Naive thymus-derived CD8-positive, alpha-beta T cell (primary cell): Measurements from ENCODE around the gene ALPP. TPM values are rescaled to one million over a fixed set of nuclear protein-coding genes. Genes with fewer than 3 reads are reported as not detected.
"Not testable (repeated sequence)": the region's sequence is repeated elsewhere in the genome, so short reads cannot be mapped to it uniquely, and the experiment has no call there.

ENCODE experiments used
- ATAC-seq, 2 donors: fragments of 150-1000 bp; cut with Tn5 transposase in 1 of 2; sonication (Bioruptor Pico), chemical (Tn5 transposase) in 1 of 2; 1 replicate in 1 of 2; 2 replicates in 1 of 2; pipeline ENCODE4 v1.10.0; 2021; ENCODE audit warnings: mild to moderate bottlenecking in 2 of 2, moderate library complexity in 2 of 2
- POLR2A ChIA-PET: fragments of 350-600 bp; sonication (Branson Sonifier 250); formaldehyde crosslinking; loops from one replicate; lab custom pipeline; 2021; ENCODE audit warnings: antibody characterized with exemption; lab: Charles Lee
- DNase-seq, 10 donors: peaks; one replicate each; pipeline versions ENCODE4 v3.0.0 to v3.0.0-alpha.2; 2020 to 2022
- H3K27ac Mint-ChIP-seq, 10 donors: one replicate each; pipeline ENCODE4 v1.8.0; 2020 to 2022; ENCODE audit warnings: mild to moderate bottlenecking in 10 of 10, mixed read lengths in 10 of 10, moderate library complexity in 4 of 10, inconsistent platforms in 1 of 10
- H3K27me3 Mint-ChIP-seq, 5 donors: one replicate each; pipeline ENCODE4 v1.8.0; 2021 to 2022; ENCODE audit warnings: mixed read lengths in 5 of 5
- H3K36me3 Mint-ChIP-seq, 3 donors: one replicate each; pipeline ENCODE4 v1.8.0; 2020 to 2022; ENCODE audit warnings: mixed read lengths in 3 of 3, mild to moderate bottlenecking in 2 of 3, inconsistent platforms in 1 of 3
- H3K4me1 Mint-ChIP-seq, 4 donors: one replicate each; pipeline ENCODE4 v1.8.0; 2021 to 2022; ENCODE audit warnings: mixed read lengths in 4 of 4
- H3K4me3 Mint-ChIP-seq, 10 donors: one replicate each; pipeline ENCODE4 v1.8.0; 2020 to 2022; ENCODE audit warnings: mild to moderate bottlenecking in 10 of 10, mixed read lengths in 10 of 10, moderate library complexity in 6 of 10, inconsistent platforms in 1 of 10
- H3K9me3 Mint-ChIP-seq, 9 donors: one replicate each; pipeline ENCODE4 v1.8.0; 2020 to 2022; ENCODE audit warnings: mixed read lengths in 9 of 9, mild to moderate bottlenecking in 3 of 9, inconsistent platforms in 1 of 9, moderate library complexity in 1 of 9
- polyA plus RNA-seq, 3 donors: library from polyadenylated mRNA; unstranded; fragments of 300-500 nt; fragmentation: Illumina TruSeq; gene quantifications; one replicate each; pipeline ENCODE4 v1.2.3, GENCODE V29; 2021
- total RNA-seq, 8 experiments: library from RNA in 2 of 8; stranded (reverse) in 2 of 8; gene quantifications; one replicate each; pipeline ENCODE4 v1.2.3 and lab custom pipeline; 2021 to 2026

The ALPP gene
- total and polyA plus RNA-seq, 5 experiments from 2014 or later: not detected

DNA sequence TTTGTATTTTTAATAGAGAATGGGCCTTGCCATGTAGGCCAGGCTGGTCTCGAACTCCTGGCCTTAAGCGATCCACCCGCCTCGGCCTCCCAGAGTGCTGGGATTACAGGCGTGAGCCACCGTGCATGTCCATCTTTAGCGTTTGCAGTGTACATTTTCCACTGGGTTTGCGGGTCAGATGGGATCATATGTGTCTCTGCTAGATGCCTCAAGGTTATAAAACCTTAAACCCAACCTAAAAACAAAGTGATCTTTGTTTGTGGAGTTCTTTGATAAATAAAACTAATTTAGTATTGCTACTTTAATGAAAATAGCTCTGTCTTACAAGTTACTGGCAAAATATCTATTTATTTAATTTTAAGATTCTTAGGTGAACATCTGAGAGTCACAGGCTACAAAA, 15.0 kb downstream of the ALPP start:
- ATAC-seq (no peak), DNase-seq (no peak)
- POLR2A ChIA-PET: no interaction called here
- peaks cover 0 to 5% (median 0%) of the 10 kb centered on the region in 3 donors for H3K36me3 Mint-ChIP-seq
- H3K27me3 Mint-ChIP-seq: peaks cover 10 to 33% (median 25%) of the 10 kb centered on the region in 5 donors
- no peaks in the 10 kb centered on the region for H3K4me1 Mint-ChIP-seq
- no peaks in the 10 kb centered on the region for H3K9me3 Mint-ChIP-seq
- no peak overlapping the region for H3K27ac Mint-ChIP-seq
- H3K4me3 Mint-ChIP-seq: no peak overlapping the region

DNA sequence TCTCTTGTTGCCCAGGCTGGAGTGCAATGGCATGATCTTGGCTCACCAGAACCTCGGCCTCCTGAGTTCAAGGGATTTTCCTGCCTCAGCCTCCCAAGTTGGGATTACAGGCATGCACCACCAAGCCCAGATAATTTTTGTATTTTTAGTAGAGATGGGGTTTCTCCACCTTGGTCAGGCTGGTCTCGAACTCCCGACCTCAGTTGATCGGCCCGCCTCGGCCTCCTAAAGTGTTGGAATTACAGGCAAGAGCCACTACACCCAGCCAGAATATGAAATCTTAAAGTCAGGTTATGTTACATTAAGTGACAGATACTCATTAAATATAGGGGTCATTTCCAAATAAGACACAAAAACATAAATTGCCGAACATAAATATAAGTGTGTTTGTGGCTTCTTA, 15.9 kb downstream of the ALPP start:
- DNase-seq, H3K27ac Mint-ChIP-seq, ATAC-seq, H3K9me3 Mint-ChIP-seq, H3K36me3 Mint-ChIP-seq, POLR2A ChIA-PET, H3K4me3 Mint-ChIP-seq, H3K4me1 Mint-ChIP-seq: not testable (repeated sequence)
- H3K27me3 Mint-ChIP-seq: peaks cover 7 to 30% (median 21%) of the 10 kb centered on the region in 5 donors

DNA sequence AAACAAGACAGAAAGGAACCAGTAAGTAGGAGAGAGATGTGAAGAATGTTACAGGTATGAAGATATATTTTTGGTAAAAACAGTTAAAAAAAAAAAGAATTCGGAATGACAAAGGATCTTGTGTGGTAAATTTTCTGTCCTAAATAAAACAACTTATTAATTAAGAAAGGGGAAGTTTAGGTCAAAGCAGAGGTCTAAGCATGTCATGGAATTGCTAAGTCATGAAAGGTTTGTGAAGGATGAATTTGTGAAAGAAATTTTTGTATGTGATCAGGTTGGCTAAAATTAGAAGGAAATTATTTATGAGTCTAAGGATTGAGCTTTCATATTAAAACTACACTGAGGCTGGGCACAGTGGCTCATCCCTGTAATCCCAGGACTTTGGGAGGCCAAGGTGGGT, 17.0 kb downstream of the ALPP start:
- Mint-ChIP-seq H3K36me3 (no peaks in the 10 kb centered on the region), H3K9me3 (no peaks in the 10 kb centered on the region), H3K27me3 (peaks cover 3 to 25% (median 15%) of the 10 kb centered on the region in 5 donors), H3K4me3 (no peak overlapping the region), H3K27ac (peak overlapping the region in 1 of 10 donors; percentile 44), H3K4me1 (no peaks in the 10 kb centered on the region)
- DNase-seq: no peak
- POLR2A ChIA-PET: no interaction called here
- no peak for ATAC-seq

DNA sequence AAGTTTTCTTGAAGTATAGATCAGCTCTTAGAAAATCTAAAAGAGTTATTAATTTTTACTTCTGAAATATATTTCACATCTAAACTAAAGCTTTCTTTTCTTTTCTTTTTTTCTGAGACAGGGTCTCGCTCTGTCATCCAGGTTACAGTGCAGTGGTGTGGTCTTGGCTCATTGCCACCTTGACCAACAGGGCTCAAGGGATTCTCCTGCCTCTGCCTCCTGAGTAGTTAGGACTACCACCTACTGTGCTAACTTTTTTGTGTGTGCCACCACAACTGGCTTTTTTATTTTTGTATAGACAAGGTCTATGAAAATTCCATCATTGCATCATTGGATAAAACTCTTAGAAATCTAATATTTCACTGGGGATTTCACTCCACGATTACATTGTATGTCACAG, 18.1 kb downstream of the ALPP start:
- ATAC-seq: no peak
- Mint-ChIP-seq H3K36me3 (no peaks in the 10 kb centered on the region), H3K27me3 (peaks cover 3 to 21% (median 12%) of the 10 kb centered on the region in 5 donors), H3K9me3 (no peaks in the 10 kb centered on the region), H3K27ac (no peak overlapping the region), H3K4me1 (no peaks in the 10 kb centered on the region), H3K4me3 (no peak overlapping the region)
- DNase-seq: no peak
- POLR2A ChIA-PET: interaction anchor here (0.7 kb wide), 1 partner anchor 197 kb away, joined by 4 read pairs; no protein-coding TSS in a partner anchor

DNA sequence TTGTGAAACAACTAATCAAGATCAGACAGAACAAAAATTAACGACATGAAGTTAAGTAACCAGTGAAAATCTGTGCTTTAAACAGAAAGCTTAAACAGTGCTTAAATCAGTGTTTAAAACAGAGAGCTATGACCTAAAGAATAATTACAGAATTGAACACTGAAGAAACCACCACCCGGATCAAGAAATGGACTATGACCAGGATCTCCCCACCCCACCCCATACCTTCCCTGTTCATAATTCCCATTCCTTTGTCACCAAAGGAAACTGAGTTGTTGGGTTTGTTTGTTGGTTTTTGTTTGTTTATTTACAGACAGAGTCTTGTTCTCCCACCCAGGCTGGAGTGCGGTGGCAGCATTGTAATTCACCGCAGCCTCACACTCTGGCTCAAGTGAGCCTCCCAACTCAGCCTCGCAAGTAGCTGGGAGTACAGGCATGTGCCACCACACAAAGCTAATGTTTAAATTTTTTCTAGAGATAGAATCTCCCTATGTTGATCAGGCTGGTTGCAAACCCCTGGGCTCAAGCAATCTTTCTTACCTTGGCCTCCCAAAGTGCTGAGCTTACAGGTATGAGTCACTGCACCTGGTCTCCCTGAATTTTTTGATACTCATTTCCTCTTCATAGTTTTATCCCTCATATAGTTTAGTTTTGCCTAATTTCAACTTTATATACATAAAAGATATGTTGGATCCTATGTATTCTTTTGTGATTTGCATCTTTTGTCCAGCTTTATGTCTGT, 19.9 kb downstream of the ALPP start:
- no peaks in the 10 kb centered on the region for H3K36me3 Mint-ChIP-seq
- H3K27ac Mint-ChIP-seq: peak overlapping the region in 1 of 10 donors; percentile 92
- H3K4me3 Mint-ChIP-seq: no peak overlapping the region
- H3K4me1 Mint-ChIP-seq: no peaks in the 10 kb centered on the region
- POLR2A ChIA-PET: no interaction called here
- H3K9me3 Mint-ChIP-seq: no peaks in the 10 kb centered on the region
- ATAC-seq (no peak), DNase-seq (no peak)
- H3K27me3 Mint-ChIP-seq: peaks cover 0 to 18% (median 12%) of the 10 kb centered on the region in 5 donors

DNA sequence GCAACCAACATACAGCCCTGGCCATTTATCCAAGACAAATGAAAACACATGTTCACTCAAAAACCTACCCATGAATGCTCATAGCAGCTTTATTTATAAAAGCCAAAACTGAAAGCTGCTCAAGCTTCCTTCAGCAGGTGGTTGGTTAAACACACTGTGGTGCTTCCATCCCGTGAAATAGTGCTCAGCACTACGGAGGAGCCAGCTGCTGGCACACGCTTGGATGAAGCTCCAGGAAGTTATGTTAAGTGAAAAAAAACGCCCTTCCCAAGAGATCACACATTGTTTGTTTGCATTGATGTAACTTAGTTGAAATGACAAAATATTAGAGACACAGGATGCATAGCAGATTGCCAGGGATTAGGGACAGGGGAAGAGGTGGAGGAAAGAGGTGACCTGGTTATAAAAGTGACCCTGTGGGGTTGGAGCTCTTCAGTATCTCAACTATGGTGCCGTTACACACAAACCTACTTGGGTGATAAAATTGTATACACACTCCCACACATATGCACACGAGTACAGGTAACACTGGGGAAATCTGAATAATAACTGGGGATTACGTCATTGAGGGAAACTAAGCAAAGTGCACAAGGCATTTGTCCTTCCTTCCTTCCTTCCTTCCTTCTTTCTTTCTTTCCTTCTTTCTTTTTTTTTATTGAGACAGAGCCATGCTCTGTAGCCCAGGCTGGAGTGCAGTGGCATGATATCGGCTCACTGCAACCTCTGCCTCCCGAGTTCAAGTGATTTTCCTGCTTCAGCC, 21.9 kb downstream of the ALPP start:
- Mint-ChIP-seq H3K27ac (no peak overlapping the region), H3K4me1 (peaks cover 0 to 2% (median 0%) of the 10 kb centered on the region in 4 donors), H3K9me3 (no peaks in the 10 kb centered on the region), H3K4me3 (no peak overlapping the region), H3K27me3 (peaks cover 0 to 20% (median 7%) of the 10 kb centered on the region in 5 donors), H3K36me3 (no peaks in the 10 kb centered on the region)
- POLR2A ChIA-PET: no interaction called here
- no peak for DNase-seq
- no peak for ATAC-seq

DNA sequence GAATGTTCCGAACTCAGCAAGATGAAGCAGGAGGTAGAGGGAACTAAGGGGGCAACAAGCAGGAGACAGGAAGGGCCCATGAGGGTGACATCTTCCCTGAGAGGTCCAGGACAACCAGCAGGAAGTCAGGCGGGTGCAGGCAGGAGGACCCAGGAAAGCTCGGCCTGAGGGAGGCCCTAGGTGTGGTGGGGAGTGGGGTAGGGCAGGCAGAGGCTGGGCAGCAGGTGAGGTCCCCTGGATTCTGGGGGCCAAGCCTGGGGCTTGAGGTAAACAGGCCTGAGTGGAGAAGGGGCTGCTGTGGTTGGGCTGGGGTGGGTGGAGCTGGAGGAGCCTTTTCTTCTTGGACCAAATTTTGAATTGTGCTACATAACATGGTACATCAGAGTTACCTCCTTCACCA, 24.0 kb downstream of the ALPP start:
- no peak for ATAC-seq
- POLR2A ChIA-PET: no interaction called here
- H3K4me3 Mint-ChIP-seq: no peak overlapping the region

DNA sequence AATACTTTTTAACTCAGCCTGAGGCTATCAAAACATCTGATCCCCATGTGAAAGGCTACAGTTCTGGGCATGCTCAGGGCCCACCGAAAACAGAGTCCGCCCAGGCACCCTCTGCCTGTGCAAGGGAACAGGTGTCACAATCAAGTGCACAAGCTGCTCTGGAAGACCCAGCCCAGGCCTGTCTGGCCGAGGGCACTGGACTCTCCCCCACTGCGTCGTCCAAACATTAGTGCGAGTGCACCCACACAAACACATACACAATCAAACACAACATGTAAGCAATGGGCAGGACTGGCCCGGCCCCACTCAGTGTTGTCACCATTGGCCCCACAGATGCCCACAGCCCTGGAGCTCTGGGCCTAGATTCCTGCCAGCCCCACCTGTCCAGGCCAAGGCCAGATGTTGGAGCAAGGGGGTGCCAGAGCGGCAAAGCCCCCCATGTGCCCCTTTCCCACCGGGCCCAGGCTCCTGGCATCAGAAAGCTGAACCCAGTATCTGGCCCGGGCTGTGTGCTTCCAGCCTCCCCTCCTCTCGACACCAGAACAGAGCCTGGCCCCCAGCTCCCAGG, 27.5 kb downstream of the ALPP start:
- Mint-ChIP-seq H3K27ac (no peak overlapping the region), H3K27me3 (peaks cover 0 to 13% (median 6%) of the 10 kb centered on the region in 5 donors), H3K4me1 (peaks cover 0 to 2% (median 0%) of the 10 kb centered on the region in 4 donors), H3K9me3 (no peaks in the 10 kb centered on the region), H3K4me3 (no peak overlapping the region), H3K36me3 (no peaks in the 10 kb centered on the region)
- POLR2A ChIA-PET: no interaction called here
- no peak for DNase-seq
- no peak for ATAC-seq

More for the DNA sequence above, 24.0 kb downstream of the ALPP start:
- Mint-ChIP-seq H3K27ac (peak overlapping the region in 1 of 10 donors; percentile 63), H3K9me3 (no peaks in the 10 kb centered on the region), H3K4me1 (peaks cover 0 to 2% (median 0%) of the 10 kb centered on the region in 4 donors), H3K27me3 (peaks cover 0 to 13% (median 4%) of the 10 kb centered on the region in 5 donors), H3K36me3 (no peaks in the 10 kb centered on the region)
- DNase-seq: no peak

DNA sequence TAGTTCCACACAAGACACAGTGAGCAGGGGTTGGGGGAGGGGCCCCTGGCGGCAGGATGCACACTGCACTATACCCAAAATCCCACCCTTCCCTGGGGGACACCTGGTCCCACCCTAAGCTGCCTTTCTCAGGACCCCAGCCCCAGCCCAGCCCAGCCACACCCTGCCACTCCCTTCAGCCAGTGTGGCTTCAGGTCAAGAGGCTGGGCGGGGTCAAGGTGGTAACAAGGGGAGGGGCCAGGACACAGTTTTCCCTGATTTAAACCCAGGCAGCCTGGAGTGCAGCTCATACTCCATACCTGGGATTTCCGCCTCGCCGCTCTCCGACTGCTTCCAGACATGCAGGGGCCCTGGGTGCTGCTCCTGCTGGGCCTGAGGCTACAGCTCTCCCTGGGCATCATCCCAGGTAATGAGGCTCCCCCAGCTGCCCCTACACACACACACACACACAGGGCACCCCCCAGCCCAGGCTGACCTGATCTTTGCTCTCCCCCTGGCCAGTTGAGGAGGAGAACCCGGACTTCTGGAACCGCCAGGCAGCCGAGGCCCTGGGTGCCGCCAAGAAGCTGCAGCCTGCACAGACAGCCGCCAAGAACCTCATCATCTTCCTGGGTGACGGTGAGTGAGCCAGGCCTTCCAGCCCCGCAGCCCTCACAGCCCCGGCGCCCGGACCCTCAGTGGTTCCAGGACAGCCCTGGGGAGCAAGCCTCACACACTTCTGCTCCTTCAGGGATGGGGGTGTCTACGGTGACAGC, 28.2 kb downstream of the ALPP start, which contains the start of gene ALPG:
ALPG (plus strand) TSS at position 289 of the 755 bp plus-strand sequence; CDS start at position 340, 51 bp downstream.
- POLR2A ChIA-PET: no interaction called here
- no peak within 1 kb of the TSS for H3K4me3 Mint-ChIP-seq
- ATAC-seq: no peak

DNA sequence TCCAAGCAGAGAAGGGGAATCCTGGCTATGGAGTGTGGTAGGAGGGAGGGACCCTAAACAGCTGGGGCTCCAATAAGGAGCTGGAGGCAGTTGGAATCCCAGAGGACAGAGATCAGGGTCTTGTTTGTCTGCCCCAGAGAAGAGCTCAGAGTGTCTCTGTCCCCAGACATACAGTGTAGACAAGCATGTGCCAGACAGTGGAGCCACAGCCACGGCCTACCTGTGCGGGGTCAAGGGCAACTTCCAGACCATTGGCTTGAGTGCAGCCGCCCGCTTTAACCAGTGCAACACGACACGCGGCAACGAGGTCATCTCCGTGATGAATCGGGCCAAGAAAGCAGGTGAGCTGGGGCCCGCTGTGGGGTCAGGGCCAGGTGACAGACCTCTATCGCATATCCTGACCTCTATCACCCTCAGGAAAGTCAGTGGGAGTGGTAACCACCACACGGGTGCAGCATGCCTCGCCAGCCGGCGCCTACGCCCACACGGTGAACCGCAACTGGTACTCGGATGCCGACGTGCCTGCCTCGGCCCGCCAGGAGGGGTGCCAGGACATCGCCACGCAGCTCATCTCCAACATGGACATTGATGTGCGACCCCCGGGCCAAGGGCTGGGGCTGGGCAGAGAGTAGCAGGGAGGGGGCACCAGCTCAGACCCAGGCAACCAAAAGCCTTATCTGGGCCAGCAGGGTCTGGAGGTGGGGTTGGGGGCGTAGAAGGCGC, 29.0 kb downstream of the ALPP start:
- POLR2A ChIA-PET, DNase-seq, H3K9me3 Mint-ChIP-seq, H3K36me3 Mint-ChIP-seq, ATAC-seq, H3K27ac Mint-ChIP-seq, H3K4me3 Mint-ChIP-seq, H3K4me1 Mint-ChIP-seq: not testable (repeated sequence)
- H3K27me3 Mint-ChIP-seq: peaks cover 0 to 17% (median 6%) of the 10 kb centered on the region in 5 donors

More for the DNA sequence above, 28.2 kb downstream of the ALPP start, which contains the start of gene ALPG:
- Mint-ChIP-seq H3K9me3 (no peaks in the 10 kb centered on the region), H3K27ac (no peak within 1 kb of the TSS), H3K27me3 (peaks cover 0 to 17% (median 6%) of the 10 kb centered on the region in 5 donors), H3K36me3 (no peaks in the 10 kb centered on the region), H3K4me1 (peaks cover 0 to 2% (median 0%) of the 10 kb centered on the region in 4 donors)
- DNase-seq: no peak

DNA sequence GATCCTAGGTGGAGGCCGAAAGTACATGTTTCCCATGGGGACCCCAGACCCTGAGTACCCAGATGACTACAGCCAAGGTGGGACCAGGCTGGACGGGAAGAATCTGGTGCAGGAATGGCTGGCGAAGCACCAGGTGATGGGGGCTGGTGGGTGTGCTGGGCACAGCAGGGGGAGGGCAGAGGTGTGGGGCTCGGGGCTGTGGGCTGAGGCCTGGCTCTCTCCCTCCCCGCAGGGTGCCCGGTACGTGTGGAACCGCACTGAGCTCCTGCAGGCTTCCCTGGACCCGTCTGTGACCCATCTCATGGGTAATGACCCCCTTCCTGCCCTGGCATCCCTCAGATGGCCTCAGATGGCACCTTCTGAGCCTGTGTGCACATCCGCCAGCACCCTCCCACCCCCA, 29.7 kb downstream of the ALPP start:
- H3K27me3 Mint-ChIP-seq: peaks cover 0 to 17% (median 6%) of the 10 kb centered on the region in 5 donors
- H3K9me3 Mint-ChIP-seq, H3K4me3 Mint-ChIP-seq, POLR2A ChIA-PET, H3K4me1 Mint-ChIP-seq, ATAC-seq, H3K27ac Mint-ChIP-seq, DNase-seq, H3K36me3 Mint-ChIP-seq: not testable (repeated sequence)

DNA sequence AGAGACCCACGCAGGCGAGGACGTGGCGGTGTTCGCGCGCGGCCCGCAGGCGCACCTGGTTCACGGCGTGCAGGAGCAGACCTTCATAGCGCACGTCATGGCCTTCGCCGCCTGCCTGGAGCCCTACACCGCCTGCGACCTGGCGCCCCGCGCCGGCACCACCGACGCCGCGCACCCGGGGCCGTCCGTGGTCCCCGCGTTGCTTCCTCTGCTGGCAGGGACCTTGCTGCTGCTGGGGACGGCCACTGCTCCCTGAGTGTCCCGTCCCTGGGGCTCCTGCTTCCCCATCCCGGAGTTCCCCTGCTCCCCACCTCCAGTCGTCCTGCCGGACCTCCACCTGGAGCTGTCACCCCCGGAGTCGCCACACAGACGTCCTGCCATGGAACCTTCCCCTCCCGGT, 31.1 kb downstream of the ALPP start:
- H3K36me3 Mint-ChIP-seq, POLR2A ChIA-PET, H3K27ac Mint-ChIP-seq, DNase-seq, H3K4me3 Mint-ChIP-seq, H3K9me3 Mint-ChIP-seq: not testable (repeated sequence)
- ATAC-seq: peak; percentile 44 to 61
- H3K4me1 Mint-ChIP-seq: peaks cover 5 to 14% (median 10%) of the 10 kb centered on the region in 4 donors
- H3K27me3 Mint-ChIP-seq: peaks cover 2 to 24% (median 6%) of the 10 kb centered on the region in 5 donors
